ENCODE results near the gene SLC22A2.
"Not testable (repeated sequence)": the region's sequence is repeated elsewhere in the genome, so short reads cannot be mapped to it uniquely, and the experiment has no call there.

The SLC22A2 gene

DNA sequence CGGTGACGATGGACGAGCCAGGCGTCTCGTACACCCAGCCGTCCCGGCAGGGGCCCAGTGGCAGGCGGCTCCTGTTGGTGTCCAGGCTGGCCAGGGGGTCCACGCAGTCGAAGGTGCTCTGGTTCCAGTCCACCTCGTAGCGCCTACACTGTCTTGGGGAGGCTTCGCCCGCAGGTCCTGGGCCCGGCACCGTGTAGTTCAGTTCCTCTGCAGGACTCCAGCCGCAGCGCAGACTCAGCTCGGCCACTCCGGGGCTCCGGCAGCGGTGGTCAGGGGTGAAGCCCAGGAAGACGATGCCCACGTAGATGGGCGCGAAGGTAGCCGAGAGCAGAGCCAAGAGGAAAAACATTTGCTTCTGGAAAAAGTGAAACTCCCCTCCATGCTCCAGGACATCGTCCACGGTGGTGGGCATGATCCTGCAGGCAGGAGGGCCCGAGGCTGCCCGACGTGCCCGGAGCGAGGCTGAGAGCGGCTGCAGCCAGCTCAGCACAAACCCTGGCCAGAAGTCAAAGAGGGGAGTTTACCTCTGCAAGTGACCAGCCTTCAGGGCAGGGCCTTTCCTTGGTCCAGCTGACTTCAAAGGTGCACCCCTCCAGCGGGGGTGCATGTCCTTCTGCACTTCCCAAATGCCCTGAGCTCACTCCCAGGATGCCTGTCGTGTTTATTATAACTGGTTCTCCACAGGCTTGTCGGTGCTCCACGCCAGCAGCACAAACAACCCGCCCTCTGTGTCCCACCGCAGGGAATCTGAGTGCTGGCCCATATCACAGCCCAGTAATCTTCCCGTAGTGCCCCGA is at the start of gene SLC22A2:
Gene SLC22A2 (minus strand): TSS at position 476 of the 797 bp plus-strand sequence. CDS start 64 bp downstream, at position 412.
- peak; percentile 33 for DNase-seq (ENCODE audit: low read depth, low spot score)

DNA sequence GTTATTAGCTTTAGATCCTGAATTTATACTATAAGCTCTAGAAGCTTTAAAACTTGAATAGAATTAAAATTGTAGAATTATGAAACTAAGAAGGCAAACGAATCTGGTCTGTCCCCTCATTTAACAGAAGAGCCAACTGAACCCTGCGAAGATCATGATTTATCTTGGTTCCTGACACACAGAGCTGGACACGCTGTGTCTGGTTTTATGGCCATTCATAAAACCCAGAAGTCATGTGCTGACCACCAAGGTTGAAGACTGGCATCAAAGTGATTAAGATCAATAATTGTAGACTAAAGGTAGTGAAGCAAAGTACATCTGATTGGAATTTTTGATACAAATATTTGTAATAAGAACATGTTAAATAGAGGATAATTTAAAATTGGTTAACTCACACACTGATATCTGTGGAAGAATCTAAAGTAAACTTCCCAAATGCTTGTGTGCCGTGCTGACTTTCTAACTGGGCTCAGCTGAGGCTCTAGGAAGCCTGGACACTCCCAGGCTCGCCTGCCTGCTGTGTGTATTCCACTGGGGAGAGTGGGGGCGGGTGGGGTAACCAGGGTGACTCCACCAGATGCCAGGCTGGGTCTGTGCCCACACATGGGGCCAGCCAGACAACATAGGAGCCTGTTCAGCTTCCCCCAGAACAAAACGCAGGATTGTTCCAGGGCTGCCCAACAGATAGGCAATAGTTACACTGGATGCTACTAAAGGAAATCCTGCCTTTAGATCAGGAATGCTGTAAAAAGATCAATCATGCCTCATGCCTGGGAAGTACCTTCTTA is 47.5 kb upstream of the SLC22A2 start:
- DNase-seq (ENCODE audit: low read depth, low spot score) = no peak

DNA sequence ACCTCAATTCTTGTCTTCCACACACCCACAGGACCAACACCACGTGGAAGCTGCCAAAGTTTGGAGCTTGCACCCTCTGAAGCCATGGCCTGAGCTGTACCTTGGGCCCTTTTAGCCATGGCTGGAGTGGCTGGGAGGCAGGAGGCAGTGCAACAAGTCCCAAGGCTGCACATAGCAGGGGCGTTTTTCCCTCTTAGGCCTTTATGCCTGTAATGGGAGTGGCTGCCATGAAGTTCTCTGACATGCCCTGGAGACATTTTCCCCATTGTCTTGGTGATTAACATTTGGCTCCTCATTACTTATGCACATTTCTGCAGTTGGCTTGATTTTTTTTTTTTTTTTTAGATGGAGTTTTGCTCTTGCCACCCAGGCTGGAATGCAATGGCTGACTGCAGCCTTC is 45.2 kb upstream of the SLC22A2 start:
- DNase-seq (ENCODE audit: low read depth, low spot score) = no peak

DNA sequence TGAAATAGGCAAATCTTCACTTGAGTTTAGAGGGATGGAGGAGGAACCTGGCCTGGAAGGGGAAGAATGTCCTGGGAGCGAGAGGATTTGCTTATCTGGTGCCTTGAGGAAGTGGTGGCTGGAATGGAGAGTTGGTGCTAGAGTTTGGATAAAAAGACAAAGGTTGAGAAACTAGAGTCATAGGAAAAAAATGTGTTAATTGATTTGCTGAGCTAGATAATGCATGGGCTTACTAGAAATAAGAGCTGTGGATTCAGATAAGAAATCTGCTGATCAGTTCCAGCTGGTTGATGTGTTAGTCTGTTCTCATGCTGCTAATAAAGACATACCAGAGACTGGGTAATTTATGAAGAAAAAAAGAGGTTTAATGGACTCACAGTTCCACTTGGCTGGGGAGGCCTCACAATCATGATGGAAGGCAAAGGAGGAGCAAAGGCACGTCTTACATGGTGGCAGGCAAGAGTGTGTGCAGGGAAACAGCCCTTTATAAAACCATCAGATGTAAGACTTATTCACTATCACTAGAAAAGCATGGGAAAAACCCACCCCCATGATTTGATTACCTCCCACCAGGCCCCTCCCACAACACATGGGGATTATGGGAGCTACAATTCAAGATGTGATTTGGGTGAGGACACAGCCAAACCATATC is 43.9 kb upstream of the SLC22A2 start:
- not testable (repeated sequence) for DNase-seq (ENCODE audit: low read depth, low spot score)

DNA sequence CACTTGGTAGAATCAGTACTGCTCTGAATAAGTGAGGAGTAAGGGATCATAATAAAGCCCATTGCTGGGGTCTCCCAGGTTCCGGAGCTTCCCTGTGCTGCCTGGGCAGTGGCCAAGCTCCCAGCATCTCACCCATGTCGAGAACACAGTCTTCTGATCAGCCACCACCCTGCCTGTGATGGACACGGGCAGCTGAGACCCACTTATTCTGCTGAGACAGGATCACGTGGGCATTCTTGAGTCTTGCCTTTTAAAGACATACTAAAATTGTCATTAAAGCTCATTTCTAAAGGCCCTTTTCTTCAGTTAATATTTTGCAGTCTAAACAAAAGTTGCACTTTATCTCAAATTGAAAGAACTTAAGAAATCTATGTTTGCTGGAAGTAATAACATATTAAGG is 42.7 kb upstream of the SLC22A2 start:
- DNase-seq (ENCODE audit: low read depth, low spot score) = no peak

DNA sequence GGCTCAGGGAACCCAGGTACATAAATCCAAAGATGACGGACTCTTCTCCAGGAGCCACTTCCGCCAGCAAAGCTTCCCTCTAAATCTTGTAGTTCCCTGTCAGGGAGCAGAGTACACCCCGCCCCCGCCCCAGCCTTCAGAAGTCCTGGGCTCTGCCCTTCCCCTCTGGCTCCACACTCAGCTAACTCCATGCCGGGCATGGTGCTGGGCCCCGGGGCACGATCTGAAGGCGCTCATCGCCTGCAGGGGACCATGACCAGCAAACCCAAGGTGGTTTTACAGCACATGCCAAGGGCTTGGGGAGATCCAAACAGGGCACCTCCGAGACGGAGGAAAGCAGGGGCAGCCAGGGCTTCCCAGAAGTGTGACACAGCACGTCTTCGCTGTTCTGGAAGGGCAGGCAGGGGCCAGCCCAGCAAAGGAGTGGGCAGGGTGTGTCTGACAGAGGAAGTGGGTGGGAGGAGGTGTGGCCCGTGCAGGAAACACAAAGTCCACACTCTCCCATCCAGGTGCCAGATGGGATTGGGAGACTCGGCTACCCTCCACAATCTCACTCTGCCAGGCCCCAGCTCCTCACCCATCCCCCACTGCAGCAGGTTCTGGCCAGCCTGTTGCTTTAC is 41.6 kb upstream of the SLC22A2 start:
- DNase-seq (ENCODE audit: low read depth, low spot score) = no peak

DNA sequence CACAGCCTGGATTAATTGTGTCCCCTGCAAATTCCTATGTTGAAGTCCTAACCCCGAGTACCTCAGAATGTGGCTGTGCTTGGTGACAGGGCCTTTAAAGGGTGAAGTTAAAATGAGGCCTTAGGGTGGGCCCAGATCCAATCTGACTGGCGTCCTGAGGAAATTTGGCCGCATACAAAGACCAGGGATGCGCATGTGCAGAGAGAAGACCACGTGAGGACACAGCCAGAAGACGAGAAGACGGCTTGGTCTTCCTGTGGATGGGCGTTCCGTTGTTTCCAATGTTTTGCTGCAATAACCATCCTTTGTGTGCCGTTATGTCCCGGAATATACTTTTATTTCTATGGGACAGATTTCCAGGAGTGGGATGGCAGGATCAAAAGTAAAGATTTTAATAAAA is 40.9 kb upstream of the SLC22A2 start:
- no peak for DNase-seq (ENCODE audit: low read depth, low spot score)

DNA sequence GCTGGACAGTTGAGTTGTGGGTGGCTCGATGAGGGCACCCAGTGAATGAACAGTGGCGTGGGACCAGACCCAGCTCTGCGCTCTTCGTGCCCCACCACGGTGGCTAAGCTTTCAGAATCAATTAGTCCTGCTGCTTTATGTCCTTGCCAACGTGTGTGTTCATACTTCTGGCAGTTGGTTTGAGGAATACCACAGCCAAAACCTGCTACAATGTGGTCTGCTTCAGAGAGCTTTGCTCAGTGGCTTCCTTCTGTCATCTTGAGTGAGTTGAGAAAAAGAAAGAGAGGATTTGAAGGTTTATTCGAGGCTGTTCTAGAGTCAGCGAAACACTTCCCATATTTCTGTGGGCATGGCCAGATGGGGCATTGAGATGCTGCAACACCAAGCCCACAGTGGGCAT is 39.5 kb upstream of the SLC22A2 start:
- no peak for DNase-seq (ENCODE audit: low read depth, low spot score)

DNA sequence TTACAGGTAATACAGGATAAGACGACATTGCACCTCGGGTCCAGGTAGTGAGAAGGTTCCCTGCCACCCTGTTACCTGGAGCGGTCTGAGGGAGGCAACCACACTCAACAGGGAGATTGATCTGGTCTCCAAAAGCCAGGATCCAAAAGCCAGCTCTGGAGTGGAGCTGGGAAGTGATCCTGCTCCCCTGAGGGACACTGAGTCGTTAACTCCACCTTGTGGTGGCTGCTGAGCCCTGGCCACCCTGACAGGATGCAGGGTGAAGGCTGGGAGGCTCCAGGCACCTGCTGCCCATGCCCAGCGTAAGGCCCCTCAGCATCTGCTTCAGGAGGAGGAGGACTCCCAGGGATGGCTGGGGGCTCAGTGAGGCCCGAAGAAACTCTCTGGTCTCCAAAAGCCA is 38.7 kb upstream of the SLC22A2 start:
- DNase-seq (ENCODE audit: low read depth, low spot score) = no peak

DNA sequence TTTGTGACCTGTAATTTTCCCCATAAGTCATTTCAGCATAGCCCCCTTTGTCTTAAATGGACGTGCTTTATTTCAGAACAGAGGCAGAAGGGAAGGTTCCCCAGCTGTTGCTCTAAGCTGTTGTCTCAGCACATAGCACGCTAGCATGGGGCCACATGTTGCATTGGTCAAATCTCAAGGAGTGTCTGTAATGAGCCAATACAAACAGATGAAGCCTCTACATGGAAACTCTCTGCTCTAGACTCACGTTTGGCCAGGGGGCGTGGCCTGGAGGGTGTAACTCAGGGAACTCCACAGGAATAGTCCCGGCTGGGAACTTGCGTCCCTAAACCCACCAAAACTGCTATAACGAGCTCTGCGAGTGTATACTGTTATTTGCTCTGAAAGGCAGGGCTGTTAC is 35.2 kb upstream of the SLC22A2 start:
- no peak for DNase-seq (ENCODE audit: low read depth, low spot score)

DNA sequence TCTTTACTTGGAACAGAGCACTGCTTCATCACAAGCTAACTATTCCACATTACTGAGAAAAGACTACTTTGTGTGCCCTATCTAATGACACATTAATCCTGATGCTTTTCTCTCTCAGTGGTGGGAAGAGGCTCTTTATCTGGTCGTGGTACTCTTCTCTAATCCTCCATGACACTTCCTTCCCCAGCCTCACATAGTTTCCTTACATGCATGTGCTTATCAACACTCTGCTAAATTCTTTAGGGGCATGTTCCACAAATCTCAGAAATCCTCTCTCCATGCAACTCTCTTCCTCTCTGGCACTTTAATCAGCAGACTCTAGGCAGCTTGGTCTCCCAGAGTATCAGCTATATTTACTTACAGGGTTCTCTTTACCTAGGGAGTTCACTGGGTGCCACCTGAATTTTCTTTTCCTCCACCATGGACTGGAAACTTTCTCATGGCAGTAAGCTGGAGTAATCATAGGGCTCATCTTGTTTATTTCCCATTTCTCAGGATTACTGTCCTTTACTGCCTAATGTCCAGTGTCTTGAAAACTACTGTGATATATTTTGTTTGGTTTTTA is 27.0 kb upstream of the SLC22A2 start:
- DNase-seq (ENCODE audit: low read depth, low spot score) = no peak

DNA sequence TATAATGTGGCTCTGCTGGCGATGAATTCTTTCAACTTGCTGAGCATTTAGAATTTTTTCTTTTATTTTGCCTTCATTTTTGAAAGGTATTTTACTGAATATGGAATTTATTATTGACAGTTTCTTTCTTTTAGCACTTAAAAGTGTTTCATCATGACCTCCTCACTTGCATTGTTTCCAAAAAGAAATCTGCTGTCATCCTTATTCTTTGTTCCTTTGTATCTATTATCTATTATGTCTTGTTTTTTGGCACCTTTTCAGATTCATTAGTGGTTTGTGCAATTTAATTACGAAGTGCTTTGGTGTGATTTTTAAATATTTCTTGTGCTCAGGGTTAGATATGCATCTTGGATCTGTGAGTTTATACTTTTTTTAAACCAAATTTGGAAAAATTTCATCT is 26.0 kb upstream of the SLC22A2 start:
- no peak for DNase-seq (ENCODE audit: low read depth, low spot score)

DNA sequence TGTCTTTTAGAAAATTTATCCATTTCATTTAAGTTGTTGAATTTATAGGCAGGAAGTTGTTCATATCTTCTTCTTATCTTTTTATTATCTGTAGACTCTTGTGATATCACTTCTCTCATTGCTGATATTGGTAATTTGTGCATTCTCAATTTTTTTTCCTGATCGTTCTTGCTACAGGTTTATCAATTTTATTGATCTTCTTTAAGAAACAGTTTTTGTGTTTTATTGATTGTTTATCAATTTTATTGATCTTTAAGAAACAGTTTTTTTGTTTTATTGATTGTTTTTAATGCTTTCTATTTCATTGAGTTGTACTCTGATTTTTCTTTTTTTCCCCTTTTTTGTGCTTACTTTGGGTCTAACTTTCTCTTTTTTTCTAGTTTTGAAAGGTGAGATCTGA is 23.8 kb upstream of the SLC22A2 start:
- DNase-seq (ENCODE audit: low read depth, low spot score) = no peak

DNA sequence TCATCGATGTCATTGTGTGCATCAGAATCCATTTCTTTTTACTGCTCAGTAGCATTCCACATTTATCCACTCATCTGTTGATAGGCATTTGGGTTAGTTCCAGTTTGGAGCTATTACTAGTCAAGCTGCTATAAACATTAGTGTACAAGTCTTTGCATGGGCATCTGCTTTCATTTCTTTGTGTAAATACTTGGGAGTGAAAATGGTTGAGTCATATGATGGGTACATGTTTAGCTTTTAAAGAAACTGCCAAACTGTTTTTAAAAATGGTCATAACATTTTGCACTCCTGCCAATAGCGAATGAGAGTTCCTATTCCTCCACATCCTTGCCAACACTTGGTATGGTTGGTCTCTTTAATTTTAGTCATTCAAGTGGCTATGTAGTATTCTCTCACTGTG is 21.2 kb upstream of the SLC22A2 start:
- DNase-seq (ENCODE audit: low read depth, low spot score) = no peak

DNA sequence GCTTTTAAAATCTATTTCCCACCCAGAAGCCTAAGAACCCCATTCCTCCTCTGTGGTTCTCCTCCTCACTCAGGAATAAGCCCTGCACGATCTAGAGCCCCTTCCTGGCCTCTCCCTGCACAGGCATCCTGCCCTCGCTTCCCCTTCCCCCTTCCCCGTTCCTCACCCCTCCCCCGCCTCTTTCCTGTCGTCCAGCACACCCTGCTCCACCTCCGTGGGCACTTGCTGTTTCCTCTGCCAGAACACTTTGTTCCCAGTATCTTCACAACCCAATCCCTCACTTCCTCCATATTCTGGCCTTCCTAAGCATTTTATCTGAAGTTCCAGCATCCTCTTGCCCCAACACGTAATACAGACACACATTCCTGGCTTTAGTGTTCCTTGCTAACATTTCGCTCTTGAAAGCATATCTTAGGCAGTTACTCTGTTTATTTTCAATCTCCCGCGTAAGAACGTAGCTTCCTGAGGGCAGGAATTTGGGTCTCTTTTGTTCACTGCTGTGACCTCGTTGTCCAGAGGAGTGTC is 20.2 kb upstream of the SLC22A2 start:
- DNase-seq (ENCODE audit: low read depth, low spot score) = no peak

DNA sequence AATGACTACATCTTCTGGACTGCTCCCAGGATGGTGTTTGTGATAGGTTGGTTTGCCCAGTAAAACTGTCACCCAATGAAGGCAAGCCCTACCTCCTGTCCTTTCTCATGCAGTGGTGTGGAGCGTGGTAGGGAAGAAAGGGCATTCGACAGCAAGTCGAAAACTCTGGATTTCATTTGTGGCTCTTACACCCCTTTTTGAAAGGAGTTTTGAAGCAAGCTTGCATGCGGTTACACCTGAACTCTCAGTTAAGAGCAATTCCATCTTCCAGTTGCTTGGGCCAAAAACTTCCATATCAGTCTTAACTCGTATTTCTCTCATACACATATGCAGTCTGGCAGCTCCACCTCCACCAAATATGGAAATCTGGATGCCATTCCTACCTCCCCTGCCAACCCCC is 19.7 kb upstream of the SLC22A2 start:
- no peak for DNase-seq (ENCODE audit: low read depth, low spot score)

DNA sequence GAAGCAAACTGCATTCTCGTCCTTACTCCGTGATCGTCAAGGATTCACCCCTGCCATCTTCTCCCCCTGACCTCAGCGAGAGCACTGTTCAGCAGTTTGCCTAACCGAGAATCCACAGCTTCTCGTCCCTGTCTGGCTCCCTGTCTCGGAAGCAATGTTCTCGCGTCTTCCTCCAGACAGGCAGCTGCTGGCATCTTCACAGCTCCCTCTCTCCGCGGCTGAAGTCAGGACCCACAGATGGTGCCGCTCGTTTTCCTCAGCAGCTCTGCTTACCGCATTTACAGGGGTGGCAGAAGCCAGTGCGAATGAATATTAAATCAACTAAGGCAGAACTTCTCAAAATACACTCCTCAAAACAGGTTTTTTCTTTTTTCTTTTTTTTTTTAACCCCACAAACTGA is 18.9 kb upstream of the SLC22A2 start:
- DNase-seq (ENCODE audit: low read depth, low spot score) = no peak

DNA sequence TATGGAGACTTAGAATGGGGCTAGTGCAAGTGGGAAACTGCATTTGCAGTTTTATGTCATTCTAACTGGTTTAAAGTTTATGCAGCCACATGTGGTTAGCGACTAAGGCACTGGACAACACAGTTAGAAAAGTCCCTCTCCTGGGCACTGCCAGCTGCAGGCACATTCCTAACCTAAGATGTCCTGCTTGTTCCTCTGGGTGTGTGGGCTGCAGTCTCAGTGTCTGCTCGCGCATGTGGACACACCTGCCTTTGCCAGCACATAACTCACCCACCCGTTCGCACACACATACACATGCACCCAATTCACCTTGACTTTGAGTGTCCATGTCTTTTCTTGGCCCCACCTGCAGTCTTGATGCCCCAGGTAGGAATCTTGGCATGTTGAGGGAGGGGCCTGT is 18.5 kb upstream of the SLC22A2 start:
- DNase-seq (ENCODE audit: low read depth, low spot score) = no peak

DNA sequence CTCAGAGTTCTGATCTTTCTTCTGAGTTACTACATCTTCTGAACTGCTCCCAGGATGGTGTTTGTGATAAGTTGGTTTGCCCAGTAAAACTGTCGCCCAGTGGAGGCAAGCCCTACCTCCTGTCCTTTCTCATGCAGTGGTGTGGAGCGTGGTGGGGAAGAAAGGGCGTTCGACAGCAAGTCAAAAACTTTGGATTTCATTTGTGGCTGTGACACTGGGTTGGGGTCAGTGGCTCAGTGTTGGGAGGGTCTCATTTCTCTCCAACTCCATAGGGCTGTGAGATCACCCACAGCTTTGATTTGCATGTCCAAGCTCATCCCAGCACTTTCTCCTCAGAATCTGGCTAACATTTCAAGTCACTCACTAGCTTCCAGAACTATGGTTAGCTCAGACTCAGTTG is 17.5 kb upstream of the SLC22A2 start:
- DNase-seq (ENCODE audit: low read depth, low spot score) = no peak

DNA sequence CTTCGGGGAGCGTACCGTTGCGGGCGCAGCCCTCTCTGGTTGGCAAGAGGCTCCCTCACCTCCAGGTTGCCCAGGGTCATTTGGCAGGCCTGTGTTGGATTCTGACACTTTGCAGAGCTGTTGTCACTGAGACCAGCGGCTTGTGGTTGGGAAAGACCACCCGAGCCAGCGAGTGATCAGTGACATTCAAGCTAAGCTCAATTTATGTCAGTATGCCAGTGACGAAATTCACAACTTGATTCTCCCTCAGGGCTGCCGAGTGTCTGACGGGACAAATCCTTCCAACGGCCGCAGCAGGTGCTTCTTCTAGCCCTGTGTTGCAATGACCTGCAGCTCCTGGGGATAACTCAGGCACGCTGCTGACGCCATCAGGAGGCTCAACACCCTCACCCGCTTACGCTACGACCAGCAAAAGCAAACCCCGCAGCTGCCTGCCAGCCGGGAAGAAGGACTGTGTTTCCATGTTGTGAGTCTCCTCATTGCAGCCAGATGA is 16.9 kb upstream of the SLC22A2 start:
- no peak for DNase-seq (ENCODE audit: low read depth, low spot score)

DNA sequence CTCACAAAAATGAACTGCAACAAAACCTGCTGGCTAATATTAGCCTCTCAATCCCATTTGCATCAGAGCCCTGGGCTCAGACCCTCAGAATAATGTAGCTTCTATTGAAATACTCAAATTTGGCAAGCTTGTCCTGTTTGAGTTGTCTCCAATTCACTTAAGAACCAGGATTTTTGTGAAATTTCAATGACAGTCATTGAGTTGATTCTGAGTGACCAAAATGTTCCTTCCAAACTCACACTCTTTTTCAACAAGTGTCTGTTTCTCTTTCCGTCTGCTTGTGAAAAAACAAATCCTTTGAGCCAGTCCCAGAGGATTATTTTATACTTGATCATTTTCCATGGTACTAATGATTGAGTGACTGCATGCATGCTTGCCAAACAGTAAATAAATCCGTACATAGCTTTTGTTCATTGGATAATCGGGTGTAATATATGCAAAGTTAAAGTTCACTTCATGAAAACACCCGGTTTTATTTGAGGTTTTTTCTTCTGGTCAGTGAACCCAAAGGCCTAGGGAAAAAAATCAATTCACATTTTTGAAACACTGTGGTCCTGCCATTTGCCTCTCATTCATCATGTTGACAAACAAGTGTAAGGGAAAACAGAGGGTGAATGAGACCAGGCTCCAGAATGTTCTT is 16.4 kb upstream of the SLC22A2 start:
- DNase-seq (ENCODE audit: low read depth, low spot score) = no peak

Data from smooth muscle cell of the brain vasculature (primary cell).